Measurements from ENCODE around the gene PRPF19.

The PRPF19 gene

DNA sequence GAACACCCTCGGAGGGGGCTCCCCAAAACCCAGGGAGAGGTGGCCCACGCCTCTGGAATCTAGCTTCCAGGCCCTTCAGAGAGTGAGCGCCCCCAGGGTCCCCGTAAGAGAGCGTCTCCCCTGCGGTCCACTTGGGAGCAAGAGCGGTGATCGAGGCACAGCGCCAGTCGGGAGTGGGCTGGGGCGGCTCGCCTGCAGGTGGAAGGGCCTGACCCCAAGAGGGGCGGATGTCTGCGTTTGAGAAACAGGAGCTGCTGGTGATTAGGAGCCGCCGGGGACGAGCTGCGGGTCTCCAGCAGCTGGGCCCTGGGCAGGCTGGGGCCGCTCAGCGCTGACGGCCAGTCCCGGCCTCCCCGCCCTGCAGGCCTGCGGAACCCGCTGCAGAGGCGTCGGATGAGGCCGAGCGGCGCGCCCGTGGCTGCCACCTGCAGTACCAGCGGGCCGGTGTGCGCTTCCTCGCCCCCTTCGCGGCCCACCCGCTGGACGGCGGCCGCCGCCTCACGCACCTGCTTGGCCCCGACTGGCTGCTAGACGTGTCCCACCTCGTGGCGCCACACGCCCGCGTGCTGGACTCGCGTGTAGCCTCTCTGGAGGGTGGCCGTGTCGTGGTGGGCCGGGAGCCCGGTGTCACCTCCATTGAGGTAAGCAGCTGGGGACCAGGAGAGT, 27.9 kb upstream of the PRPF19 start:
- DNase-seq (no peak), ATAC-seq (ENCODE audit: insufficient read depth, low read depth) (no peak)
- Histone ChIP-seq H3K9ac (ENCODE audit: low read depth, low read length) (no peak overlapping the region), H3K4me2 (ENCODE audit: insufficient read depth, low read length) (no peak overlapping the region), H3K36me3 (ENCODE audit: insufficient read depth, low read length) (no peaks in the 10 kb centered on the region), H3K4me1 (ENCODE audit: insufficient read depth, low read length) (no peaks in the 10 kb centered on the region), H2AFZ (ENCODE audit: low read depth, low read length) (no peak overlapping the region), H3K9me3 (ENCODE audit: insufficient read depth, low read length, severe bottlenecking) (no peaks in the 10 kb centered on the region), H3K4me3 (ENCODE audit: low read depth in 1 of 2, low read length in 2 of 2) (no peak overlapping the region), H4K20me1 (ENCODE audit: insufficient read depth, low read length) (no peaks in the 10 kb centered on the region), H3K27ac (ENCODE audit: low read length) (no peak overlapping the region), H3K27me3 (ENCODE audit: insufficient read depth, low read length, poor library complexity) (peaks cover 3% of the 10 kb centered on the region), H3K79me2 (ENCODE audit: insufficient read depth, low read length) (no peaks in the 10 kb centered on the region)
- no peak for TF ChIP-seq EZH2 (IDR thresholded peaks at IDR 0.05; ENCODE audit: borderline replicate concordance, low read depth, low read length, severe bottlenecking)
- TF ChIP-seq, protein P1, sequence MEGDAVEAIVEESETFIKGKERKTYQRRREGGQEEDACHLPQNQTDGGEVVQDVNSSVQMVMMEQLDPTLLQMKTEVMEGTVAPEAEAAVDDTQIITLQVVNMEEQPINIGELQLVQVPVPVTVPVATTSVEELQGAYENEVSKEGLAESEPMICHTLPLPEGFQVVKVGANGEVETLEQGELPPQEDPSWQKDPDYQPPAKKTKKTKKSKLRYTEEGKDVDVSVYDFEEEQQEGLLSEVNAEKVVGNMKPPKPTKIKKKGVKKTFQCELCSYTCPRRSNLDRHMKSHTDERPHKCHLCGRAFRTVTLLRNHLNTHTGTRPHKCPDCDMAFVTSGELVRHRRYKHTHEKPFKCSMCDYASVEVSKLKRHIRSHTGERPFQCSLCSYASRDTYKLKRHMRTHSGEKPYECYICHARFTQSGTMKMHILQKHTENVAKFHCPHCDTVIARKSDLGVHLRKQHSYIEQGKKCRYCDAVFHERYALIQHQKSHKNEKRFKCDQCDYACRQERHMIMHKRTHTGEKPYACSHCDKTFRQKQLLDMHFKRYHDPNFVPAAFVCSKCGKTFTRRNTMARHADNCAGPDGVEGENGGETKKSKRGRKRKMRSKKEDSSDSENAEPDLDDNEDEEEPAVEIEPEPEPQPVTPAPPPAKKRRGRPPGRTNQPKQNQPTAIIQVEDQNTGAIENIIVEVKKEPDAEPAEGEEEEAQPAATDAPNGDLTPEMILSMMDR (IDR thresholded peaks at IDR 0.05; ENCODE audit: borderline replicate concordance, extremely low read depth, low read length, poor library complexity, severe bottlenecking), result no peak

DNA sequence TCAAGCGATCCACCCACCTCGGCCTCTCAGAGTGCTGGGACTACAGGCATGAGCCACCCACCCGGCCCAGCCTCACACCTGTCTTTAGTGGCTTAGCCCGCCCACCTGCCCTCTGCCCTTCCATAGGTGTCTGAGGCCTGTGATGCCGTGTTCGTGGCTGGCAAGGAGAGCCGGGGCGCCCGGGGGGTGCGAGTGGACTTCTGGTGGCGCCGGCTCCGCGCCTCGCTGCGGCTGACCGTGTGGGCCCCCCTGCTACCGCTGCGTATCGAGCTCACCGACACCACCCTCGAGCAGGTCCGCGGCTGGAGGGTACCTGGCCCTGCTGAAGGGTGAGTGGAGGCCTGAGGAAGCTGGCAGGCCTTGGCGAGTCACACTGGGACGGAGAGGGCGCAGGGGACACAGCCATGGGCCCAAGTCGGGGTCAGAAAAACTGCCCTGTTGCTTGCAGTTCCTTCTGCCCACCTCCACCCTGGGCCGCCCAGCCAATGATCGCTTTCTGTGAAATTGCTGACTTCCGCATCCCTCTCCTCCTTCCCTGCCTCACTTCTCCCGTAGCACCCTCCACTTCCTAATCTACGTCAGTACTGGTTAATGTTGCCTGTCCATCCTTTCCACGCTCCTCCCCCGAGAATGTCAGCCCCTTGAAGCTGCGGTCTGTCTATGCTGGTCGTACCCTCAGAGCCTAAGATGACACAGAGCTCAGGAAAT, 27.2 kb upstream of the PRPF19 start:
- no peaks in the 10 kb centered on the region for H3K36me3 ChIP-seq (ENCODE audit: insufficient read depth, low read length)

DNA sequence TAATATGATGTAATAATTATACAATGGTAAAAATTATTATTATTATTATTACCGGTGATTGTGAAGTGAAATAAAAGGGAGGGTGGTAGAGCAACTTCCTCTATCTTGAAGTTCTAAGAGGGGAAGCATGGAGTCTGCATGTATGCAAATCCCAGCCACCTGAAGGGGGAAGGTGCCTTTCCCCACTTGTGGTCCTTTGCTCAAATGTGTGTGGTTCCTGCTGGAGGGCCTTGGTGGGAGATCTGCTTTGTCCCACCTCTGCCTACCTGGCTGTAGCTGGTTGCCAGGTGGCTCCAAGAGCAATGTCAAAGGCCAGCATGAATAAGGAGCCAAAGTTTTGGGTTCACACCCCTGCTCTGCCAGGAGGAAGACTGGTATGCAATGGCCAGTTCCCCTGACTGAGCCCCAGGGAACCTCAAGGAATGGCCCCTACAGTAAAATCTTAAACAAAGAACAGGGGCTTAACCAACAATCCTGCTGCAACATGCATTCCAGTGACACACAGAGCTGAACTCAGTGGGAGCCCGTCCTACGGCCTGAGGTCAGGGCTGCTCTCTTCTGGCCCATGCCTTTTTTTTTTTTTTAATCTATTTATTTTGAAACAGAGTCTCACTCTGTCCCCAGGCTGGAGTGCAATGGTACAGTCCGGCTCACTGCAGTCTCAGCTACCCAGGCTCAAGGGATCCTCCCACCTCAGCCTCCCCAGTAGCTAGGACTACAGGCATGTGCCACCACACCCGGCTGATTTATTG, 26.4 kb upstream of the PRPF19 start:
- Histone ChIP-seq H3K36me3 (ENCODE audit: insufficient read depth, low read length) (no peaks in the 10 kb centered on the region), H3K27ac (ENCODE audit: low read length) (no peak overlapping the region)
- DNase-seq, result no peak

More for the DNA sequence above, 27.2 kb upstream of the PRPF19 start:
- Histone ChIP-seq H3K4me2 (ENCODE audit: insufficient read depth, low read length) (no peak overlapping the region), H3K4me1 (ENCODE audit: insufficient read depth, low read length) (no peaks in the 10 kb centered on the region), H3K9ac (ENCODE audit: low read depth, low read length) (no peak overlapping the region), H3K79me2 (ENCODE audit: insufficient read depth, low read length) (no peaks in the 10 kb centered on the region), H3K27ac (ENCODE audit: low read length) (no peak overlapping the region), H3K27me3 (ENCODE audit: insufficient read depth, low read length, poor library complexity) (no peaks in the 10 kb centered on the region), H3K4me3 (ENCODE audit: low read depth in 1 of 2, low read length in 2 of 2) (no peak overlapping the region), H4K20me1 (ENCODE audit: insufficient read depth, low read length) (no peaks in the 10 kb centered on the region), H3K9me3 (ENCODE audit: insufficient read depth, low read length, severe bottlenecking) (no peaks in the 10 kb centered on the region), H2AFZ (ENCODE audit: low read depth, low read length) (no peak overlapping the region)
- no peak for TF ChIP-seq EZH2 (IDR thresholded peaks at IDR 0.05; ENCODE audit: borderline replicate concordance, low read depth, low read length, severe bottlenecking)
- TF ChIP-seq, protein P1 (IDR thresholded peaks at IDR 0.05; ENCODE audit: borderline replicate concordance, extremely low read depth, low read length, poor library complexity, severe bottlenecking), result no peak
- ATAC-seq (ENCODE audit: insufficient read depth, low read depth) (no peak), DNase-seq (no peak)

More for the DNA sequence above, 26.4 kb upstream of the PRPF19 start:
- no peak overlapping the region for H3K9ac ChIP-seq (ENCODE audit: low read depth, low read length)
- H3K79me2 ChIP-seq (ENCODE audit: insufficient read depth, low read length), result no peaks in the 10 kb centered on the region
- H3K27me3 ChIP-seq (ENCODE audit: insufficient read depth, low read length, poor library complexity), result no peaks in the 10 kb centered on the region
- no peak overlapping the region for H3K4me2 ChIP-seq (ENCODE audit: insufficient read depth, low read length)
- no peak overlapping the region for H2AFZ ChIP-seq (ENCODE audit: low read depth, low read length)
- TF ChIP-seq EZH2 (IDR thresholded peaks at IDR 0.05; ENCODE audit: borderline replicate concordance, low read depth, low read length, severe bottlenecking), result no peak
- TF ChIP-seq, protein P1 (IDR thresholded peaks at IDR 0.05; ENCODE audit: borderline replicate concordance, extremely low read depth, low read length, poor library complexity, severe bottlenecking), result no peak
- no peaks in the 10 kb centered on the region for H4K20me1 ChIP-seq (ENCODE audit: insufficient read depth, low read length)
- H3K4me1 ChIP-seq (ENCODE audit: insufficient read depth, low read length), result no peaks in the 10 kb centered on the region
- H3K4me3 ChIP-seq (ENCODE audit: low read depth in 1 of 2, low read length in 2 of 2), result no peak overlapping the region
- H3K9me3 ChIP-seq (ENCODE audit: insufficient read depth, low read length, severe bottlenecking), result no peaks in the 10 kb centered on the region
- no peak for ATAC-seq (ENCODE audit: insufficient read depth, low read depth)

All from DND-41 (cell line).